Kidney (tissue), 14 donors: ENCODE data around the gene SRBD1. TPM values are rescaled to one million over a fixed set of nuclear protein-coding genes. Genes with fewer than 3 reads are reported as not detected.

Experiments used
- DNase-seq, 5 donors: peaks; one replicate each; pipeline ENCODE4 v3.0.0-alpha.2; 2013 to 2020
- FAIRE-seq: peaks from 2 replicates; lab custom pipeline; 2012; peaks lifted over from hg19 to GRCh38; lab: Jason Lieb, UNC
- H3K27ac ChIP-seq, 2 donors: one replicate each; pipeline ENCODE4 v1.7.0; 2013; ENCODE audit warnings: low read depth in 2 of 2, low read length in 2 of 2, inconsistent platforms in 1 of 2
- H3K27me3 ChIP-seq: one replicate; pipeline ENCODE4 v1.7.1; 2013; ENCODE audit warnings: low read length, inconsistent platforms; ENCODE audit not compliant: control insufficient read depth, insufficient read depth
- H3K36me3 ChIP-seq, 3 donors: one replicate each; pipeline versions ENCODE4 v1.7.0 to v1.7.1; 2013; ENCODE audit warnings: low read length in 3 of 3, control low read depth in 1 of 3, inconsistent platforms in 1 of 3; ENCODE audit not compliant: insufficient read depth in 3 of 3, control insufficient read depth in 2 of 3
- H3K4me1 ChIP-seq, 3 donors: one replicate each; pipeline versions ENCODE4 v1.7.0 to v1.7.1; 2013; ENCODE audit warnings: low read length in 3 of 3, inconsistent platforms in 1 of 3, low read depth in 1 of 3; ENCODE audit not compliant: control insufficient read depth in 2 of 3, insufficient read depth in 2 of 3
- H3K4me3 ChIP-seq, 3 donors: one replicate each; pipeline versions ENCODE4 v1.7.0 to v1.8.1; 2013; ENCODE audit warnings: low read length in 3 of 3, control low read depth in 1 of 3, inconsistent platforms in 1 of 3
- H3K9ac ChIP-seq, 3 donors: one replicate each; pipeline versions ENCODE4 v1.7.0 to v1.7.1; 2013; ENCODE audit warnings: low read length in 3 of 3, control low read depth in 1 of 3, inconsistent platforms in 1 of 3
- H3K9me3 ChIP-seq, 3 donors: one replicate each; pipeline versions ENCODE4 v1.7.0 to v1.7.1; 2013; ENCODE audit warnings: low read length in 3 of 3, control low read depth in 1 of 3, inconsistent platforms in 1 of 3; ENCODE audit not compliant: control insufficient read depth in 2 of 3, insufficient read depth in 1 of 3
- CTCF ChIP-seq: IDR thresholded peaks from 3 replicates; pipeline ENCODE4 v1.5.1; 2012; ENCODE audit warnings: mild to moderate bottlenecking, moderate library complexity, borderline replicate concordance; ENCODE audit not compliant: insufficient read depth; ENCODE audit errors: extremely low read depth
- intact Hi-C: fragments of 100-400 bp; cut with DNase I; formaldehyde crosslinking; loops from one replicate; pipeline ENCODE4 v1.11.1; 2022
- polyA plus RNA-seq: library from polyadenylated mRNA; stranded (reverse); fragments of 350-450 nt; fragmentation: Illumina TruSeq; extraction: RNeasy Lipid Tissue Mini Kit (QIAGEN cat#74804); gene quantifications from one replicate; pipeline ENCODE4 v1.2.3, GENCODE V29; 2014; ENCODE audit warnings: low read depth, low replicate concordance; ENCODE audit not compliant: insufficient read depth
- total RNA-seq: library from RNA; stranded (reverse); fragmentation: NEBNext Ultra II Directional; extraction: Animal tissue kit (Norgen Biotek cat#: 25700); gene quantifications from one replicate; pipeline ENCODE4 v1.2.1, GENCODE V29; 2021
- donor health status: control.
- donor health status: control.
- donor health status: control.
- donor health status: control.
- donor health status: control.
- donor health status: DM: yes; HTN: yes; CAD: no.
- donor health status: Normal renal cell carcinoma (clear cell type).

SRBD1 gene
- total and polyA plus RNA-seq, 2 donors from 2014 or later: 5.4 to 19.5 TPM

- Histone ChIP-seq H3K36me3 (peaks cover 0 to 5% (median 0%) of the 10 kb centered on the region in 3 donors), H3K9me3 (no peaks in the 10 kb centered on the region), H3K27me3 (no peaks in the 10 kb centered on the region), H3K4me3 (no peak overlapping the region), H3K4me1 (no peaks in the 10 kb centered on the region), H3K27ac (no peak overlapping the region), H3K9ac (no peak overlapping the region)
- FAIRE-seq (no peak), DNase-seq (peak in 2 of 5 donors; percentile 22 to 37)
- TF ChIP-seq CTCF: no peak
- intact Hi-C loops: no loop called here
Observed at GRCh38 chr2:45390441-45390840, 220.6 kb downstream of the SRBD1 start.

GRCh38 chr2:45388541-45389100, 222.4 kb downstream of the SRBD1 start:
- H3K9me3 ChIP-seq: no peaks in the 10 kb centered on the region
- peaks cover 0 to 5% (median 0%) of the 10 kb centered on the region in 3 donors for H3K36me3 ChIP-seq
- H3K4me1 ChIP-seq: no peaks in the 10 kb centered on the region
- TF ChIP-seq CTCF: no peak
- intact Hi-C loops: no loop called here
- H3K27ac ChIP-seq: no peak overlapping the region
- no peaks in the 10 kb centered on the region for H3K27me3 ChIP-seq
- no peak overlapping the region for H3K9ac ChIP-seq
- FAIRE-seq (no peak), DNase-seq (no peak)
- no peak overlapping the region for H3K4me3 ChIP-seq

GRCh38 chr2:45382744-45383143, 228.3 kb downstream of the SRBD1 start:
- no peak overlapping the region for H3K4me3 ChIP-seq
- H3K27me3 ChIP-seq: no peaks in the 10 kb centered on the region
- no peaks in the 10 kb centered on the region for H3K9me3 ChIP-seq
- H3K9ac ChIP-seq: no peak overlapping the region
- FAIRE-seq (no peak), DNase-seq (peak in 1 of 5 donors; percentile 42)
- no peak for TF ChIP-seq CTCF
- no peaks in the 10 kb centered on the region for H3K36me3 ChIP-seq
- no peaks in the 10 kb centered on the region for H3K4me1 ChIP-seq
- H3K27ac ChIP-seq: no peak overlapping the region
- intact Hi-C loops: no loop called here
